GM18499 (cell line): ENCODE results near the gene NRL.

ENCODE experiments used
- ATAC-seq: cut with Tn5 transposase; IDR thresholded peaks from one replicate; pipeline ENCODE4 v1.9.1; 2021; ENCODE audit warnings: moderate number of reproducible peaks; ENCODE audit not compliant: insufficient read depth, unreplicated experiment

The NRL gene

GRCh38 chr14:24102357-24103048 is 12.2 kb downstream of the NRL start:
- ATAC-seq = no peak

GRCh38 chr14:24100982-24101494 is 13.7 kb downstream of the NRL start:
- no peak for ATAC-seq

GRCh38 chr14:24100197-24100981 is 14.4 kb downstream of the NRL start:
- ATAC-seq = no peak

- no peak for ATAC-seq
Measured at GRCh38 chr14:24098927-24099813, 15.6 kb downstream of the NRL start.

GRCh38 chr14:24098229-24098926 is 16.4 kb downstream of the NRL start:
- ATAC-seq = no peak

- no peak for ATAC-seq
Measured at GRCh38 chr14:24096545-24097181, 18.1 kb downstream of the NRL start.

GRCh38 chr14:24095271-24096068 is 19.3 kb downstream of the NRL start:
- ATAC-seq = peak; percentile 57

GRCh38 chr14:24094841-24095270 is 19.9 kb downstream of the NRL start:
- no peak for ATAC-seq

GRCh38 chr14:24093901-24094840 is 20.6 kb downstream of the NRL start, which contains the start of gene PCK2:
PCK2 (plus strand) TSS chr14:24094311; CDS start chr14:24094406, 95 bp downstream.
- ATAC-seq = no peak

- ATAC-seq = no peak
Measured at GRCh38 chr14:24093207-24093900, 21.4 kb downstream of the NRL start.

- ATAC-seq = no peak
Measured at GRCh38 chr14:24092505-24093206, 22.1 kb downstream of the NRL start.

GRCh38 chr14:24092110-24092504 is 22.6 kb downstream of the NRL start:
- ATAC-seq = no peak

GRCh38 chr14:24089890-24090289 is 24.9 kb downstream of the NRL start:
- ATAC-seq = no peak

- ATAC-seq = no peak
Measured at GRCh38 chr14:24088095-24088494, 26.7 kb downstream of the NRL start.

- no peak for ATAC-seq
Measured at GRCh38 chr14:24087004-24087403, 27.7 kb downstream of the NRL start.

GRCh38 chr14:24086193-24086955 is 28.4 kb downstream of the NRL start:
- no peak for ATAC-seq
